ENCODE measurements around the gene CCDC141.

- TF ChIP-seq CTCF (IDR thresholded peaks at IDR 0.05; ENCODE audit: low read length): no peak
- TF ChIP-seq EZH2phosphoT487 (IDR thresholded peaks at IDR 0.05; ENCODE audit: low read length): no peak
- TF ChIP-seq EZH2 (optimal IDR thresholded peaks at IDR 0.05; ENCODE audit: low read depth, low read length): no peak
Measured at GRCh38 chr2:178833382-178833781, 216.6 kb downstream of the CCDC141 start.

All from MM.1S (cell line).